ENCODE data around the gene EXOC3L4.

DNA sequence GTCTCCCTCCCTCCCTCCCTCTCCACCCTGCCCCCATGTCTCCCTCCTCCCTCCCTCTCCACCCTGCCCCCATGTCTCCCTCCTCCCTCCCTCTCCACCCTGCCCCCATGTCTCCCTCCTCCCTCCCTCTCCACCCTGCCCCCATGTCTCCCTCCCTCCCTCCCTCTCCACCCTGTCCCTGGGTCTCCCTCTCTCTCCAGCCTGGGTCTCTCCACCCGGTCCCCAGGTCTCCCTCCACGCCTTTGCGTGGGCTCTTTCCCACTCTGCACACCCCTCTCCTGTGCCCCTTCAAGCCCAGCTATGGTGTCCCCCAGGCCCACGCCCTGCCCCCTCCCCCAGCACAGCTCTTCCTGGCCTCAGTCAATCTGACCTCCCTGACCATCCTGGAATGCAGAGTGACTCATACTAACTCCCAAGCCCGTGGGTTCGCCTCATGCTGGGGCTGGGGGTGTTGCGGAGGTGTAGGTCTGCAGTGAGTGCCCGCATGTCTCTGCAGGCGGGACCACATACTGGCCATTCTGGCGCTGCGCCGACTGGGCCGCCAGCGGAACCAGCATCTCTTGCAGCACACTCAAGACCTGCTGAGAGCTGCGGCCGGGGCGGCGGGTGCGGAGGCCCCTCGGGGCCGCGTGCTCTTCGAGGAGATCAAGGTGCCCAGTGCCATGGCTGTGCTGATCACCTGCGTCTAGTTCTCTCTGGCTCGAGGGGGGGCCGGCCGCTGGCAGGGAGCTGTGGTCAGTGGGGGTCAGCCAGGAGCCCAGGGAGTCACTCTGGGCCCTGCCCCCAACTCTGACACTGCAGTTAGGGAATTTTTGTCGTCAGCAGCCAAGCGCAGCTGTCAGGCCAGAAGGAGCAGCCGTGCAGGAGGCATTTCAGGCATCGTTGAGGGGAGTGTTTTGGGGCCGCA, 15.3 kb downstream of the EXOC3L4 start:
- no peak for TF ChIP-seq EZH2 (IDR thresholded peaks at IDR 0.05; ENCODE audit: insufficient read depth, poor library complexity, severe bottlenecking)
- no peak for TF ChIP-seq EZH2phosphoT487 (IDR thresholded peaks at IDR 0.05; ENCODE audit: insufficient read depth, low read depth)

Data from GM23248 (cell line).